ENCODE results near the gene CCDC192. TPM values are rescaled to one million over a fixed set of nuclear protein-coding genes. Genes with fewer than 3 reads are reported as not detected.
A peak's percentile ranks its signal among the peaks of the same experiment; 100 is the strongest.

Gene CCDC192
- total RNA-seq, 1 donor from 2014 or later, result not detected

DNA sequence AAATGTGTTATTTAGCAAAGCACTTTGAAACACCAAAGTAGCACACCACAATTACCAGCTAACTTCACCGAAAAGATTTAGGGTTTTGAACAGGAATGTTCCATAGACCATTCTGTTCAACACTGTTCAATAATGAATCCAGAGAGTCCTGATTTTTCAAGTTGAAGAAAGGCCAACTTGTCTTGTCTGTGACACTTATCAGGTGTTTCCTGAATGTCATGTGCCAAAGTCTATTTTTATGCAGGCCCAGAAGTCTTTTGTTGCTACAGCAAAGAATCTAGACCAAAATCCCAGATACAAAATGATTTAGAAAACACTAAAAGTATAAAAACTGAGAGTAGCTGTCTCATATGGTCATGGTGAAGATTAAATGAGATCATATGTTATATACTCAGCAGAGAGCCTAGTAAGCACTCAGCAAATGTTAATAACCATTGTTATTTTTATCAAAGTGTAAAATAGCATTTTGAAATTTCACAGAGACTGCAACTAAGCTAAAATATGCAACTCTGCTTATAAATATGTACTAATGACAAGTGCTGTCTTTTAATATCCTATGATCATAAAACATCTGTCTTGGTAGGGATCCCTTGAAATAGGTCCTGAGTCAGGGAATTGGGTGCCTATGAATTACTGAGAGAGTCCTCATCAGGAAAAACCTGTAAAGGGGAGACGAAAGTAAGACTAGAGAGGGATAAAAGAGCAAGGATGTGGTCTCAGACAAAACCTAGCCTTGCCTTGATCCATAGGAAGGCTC is 258.0 kb downstream of the CCDC192 start:
- Histone ChIP-seq H3K4me3 (peak overlapping the region; percentile 12), H3K27ac (replicated peaks) (peak overlapping the region; percentile 83), H3K9me3 (replicated peaks) (no peaks in the 10 kb centered on the region), H3K27me3 (ENCODE audit: low read depth) (no peaks in the 10 kb centered on the region), H3K36me3 (peaks cover 4% of the 10 kb centered on the region), H3K4me1 (peaks cover 71% of the 10 kb centered on the region)
- DNase-seq, result no peak
- no peak for TF ChIP-seq CTCF (IDR thresholded peaks at IDR 0.05; ENCODE audit: borderline replicate concordance)
- intact Hi-C loops (cut with micrococcal nuclease), result no loop called here

DNA sequence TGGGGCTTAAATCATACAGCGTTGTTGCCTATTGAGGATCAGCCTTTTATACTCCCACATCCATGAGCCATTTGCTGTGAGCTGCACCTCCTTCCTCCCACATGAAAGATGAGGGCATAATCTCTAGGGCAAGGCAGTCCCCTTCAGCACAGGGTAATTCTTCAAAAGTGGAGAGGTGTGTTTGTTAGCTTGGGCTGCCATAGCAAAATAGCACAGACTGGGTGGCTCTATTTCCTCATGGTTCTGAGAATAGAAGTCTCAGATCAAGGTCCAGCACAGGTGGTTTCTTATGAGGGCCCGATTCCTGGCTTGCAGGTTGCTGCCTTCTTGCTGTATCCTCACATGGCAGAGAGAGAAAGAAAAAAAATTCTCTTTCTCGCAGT is 258.6 kb downstream of the CCDC192 start:
- TF ChIP-seq CTCF (IDR thresholded peaks at IDR 0.05; ENCODE audit: borderline replicate concordance), result no peak
- intact Hi-C loops (cut with micrococcal nuclease), result no loop called here
- Histone ChIP-seq H3K36me3 (peaks cover 10% of the 10 kb centered on the region), H3K27ac (replicated peaks) (peak overlapping the region; percentile 83), H3K4me3 (no peak overlapping the region), H3K4me1 (peaks cover 69% of the 10 kb centered on the region), H3K27me3 (ENCODE audit: low read depth) (no peaks in the 10 kb centered on the region), H3K9me3 (replicated peaks) (no peaks in the 10 kb centered on the region)
- no peak for DNase-seq

- no peak for DNase-seq
- Histone ChIP-seq H3K27me3 (ENCODE audit: low read depth) (no peaks in the 10 kb centered on the region), H3K9me3 (replicated peaks) (no peaks in the 10 kb centered on the region), H3K36me3 (peaks cover 10% of the 10 kb centered on the region), H3K4me3 (no peak overlapping the region), H3K27ac (replicated peaks) (peak overlapping the region; percentile 83), H3K4me1 (peaks cover 62% of the 10 kb centered on the region)
- no peak for TF ChIP-seq CTCF (IDR thresholded peaks at IDR 0.05; ENCODE audit: borderline replicate concordance)
- intact Hi-C loops (cut with micrococcal nuclease), result no loop called here
These were observed 259.3 kb downstream of the CCDC192 start for GRCh38 chr5:127962491-127962890.

- Histone ChIP-seq H3K27ac (replicated peaks) (no peak overlapping the region), H3K36me3 (peaks cover 10% of the 10 kb centered on the region), H3K4me3 (no peak overlapping the region), H3K4me1 (peaks cover 54% of the 10 kb centered on the region), H3K27me3 (ENCODE audit: low read depth) (no peaks in the 10 kb centered on the region), H3K9me3 (replicated peaks) (no peaks in the 10 kb centered on the region)
- TF ChIP-seq CTCF (IDR thresholded peaks at IDR 0.05; ENCODE audit: borderline replicate concordance), result no peak
- intact Hi-C loops (cut with micrococcal nuclease), result no loop called here
- DNase-seq, result no peak
These were observed 260.0 kb downstream of the CCDC192 start for GRCh38 chr5:127963233-127963632.

DNA sequence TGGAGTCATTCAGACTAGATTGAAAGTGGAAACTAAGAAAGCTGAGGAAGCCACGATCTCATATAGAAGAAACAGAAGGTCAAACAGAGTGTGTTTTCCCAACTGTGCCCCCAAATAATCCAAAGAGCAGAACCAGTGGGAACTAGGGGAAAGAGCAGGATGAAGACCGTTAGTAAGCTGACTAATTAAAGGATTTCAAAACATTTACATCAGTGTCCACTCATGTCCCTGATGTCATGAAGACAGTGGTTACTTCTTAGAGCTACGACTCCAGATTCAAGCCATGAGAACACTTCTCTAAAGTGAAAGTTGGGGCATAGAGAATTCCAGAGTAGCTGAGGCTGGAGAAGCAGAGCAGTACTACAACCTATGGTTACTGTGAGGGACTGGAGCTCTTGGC is 260.7 kb downstream of the CCDC192 start:
- Histone ChIP-seq H3K27me3 (ENCODE audit: low read depth) (no peaks in the 10 kb centered on the region), H3K36me3 (peaks cover 10% of the 10 kb centered on the region), H3K4me1 (peaks cover 49% of the 10 kb centered on the region), H3K9me3 (replicated peaks) (no peaks in the 10 kb centered on the region), H3K4me3 (no peak overlapping the region), H3K27ac (replicated peaks) (peak overlapping the region; percentile 9)
- no peak for DNase-seq
- intact Hi-C loops (cut with micrococcal nuclease), result no loop called here
- no peak for TF ChIP-seq CTCF (IDR thresholded peaks at IDR 0.05; ENCODE audit: borderline replicate concordance)
